Karpas-422 (cell line): ENCODE data around the gene XPO6. TPM values are rescaled to one million over a fixed set of nuclear protein-coding genes. Genes with fewer than 3 reads are reported as not detected.
A peak's percentile ranks its signal among the peaks of the same experiment; 100 is the strongest.

Experiments
- DNase-seq: peaks from one replicate; pipeline ENCODE4 v3.0.0-alpha.2; 2015
- H2AFZ ChIP-seq: fragments of 200-600 bp; sonication (generic); 2 replicates; pipeline ENCODE4 v1.6.1; 2014; ENCODE audit warnings: antibody characterized with exemption, low read length, mixed read lengths
- H3K27ac ChIP-seq: fragments of 200-600 bp; sonication (generic); 2 replicates; pipeline ENCODE4 v1.5.1; 2014; ENCODE audit warnings: mild to moderate bottlenecking, low read length, moderate library complexity
- H3K27me3 ChIP-seq: fragments of 200-600 bp; sonication (generic); 2 replicates; pipeline ENCODE4 v1.6.1; 2014; ENCODE audit warnings: low read length, mixed read lengths
- H3K36me3 ChIP-seq: fragments of 200-600 bp; sonication (generic); 2 replicates; pipeline ENCODE4 v1.6.1; 2014; ENCODE audit warnings: low read length, mixed read lengths; ENCODE audit not compliant: insufficient read depth
- H3K4me1 ChIP-seq: fragments of 200-600 bp; sonication (generic); 2 replicates; pipeline ENCODE4 v1.6.1; 2014; ENCODE audit warnings: mild to moderate bottlenecking, low read length, mixed read lengths
- H3K4me2 ChIP-seq: fragments of 200-600 bp; sonication (generic); 2 replicates; pipeline ENCODE4 v1.6.1; 2014; ENCODE audit warnings: low read length, low read depth, mild to moderate bottlenecking; ENCODE audit not compliant: poor library complexity, severe bottlenecking
- H3K4me3 ChIP-seq: fragments of 200-600 bp; sonication (generic); 2 replicates; pipeline ENCODE4 v1.5.1; 2014; ENCODE audit warnings: mild to moderate bottlenecking, antibody characterized with exemption, low read length, mixed read lengths
- H3K79me2 ChIP-seq: fragments of 200-600 bp; sonication (generic); 2 replicates; pipeline ENCODE4 v1.6.1; 2014; ENCODE audit warnings: mild to moderate bottlenecking, low read length, mixed read lengths
- H3K9ac ChIP-seq: fragments of 200-600 bp; sonication (generic); 2 replicates; pipeline ENCODE4 v1.6.0; 2014; ENCODE audit warnings: low read length
- H3K9me2 ChIP-seq: fragments of 200-600 bp; sonication (generic), shearing (Covaris generic); replicated peaks from 2 replicates; pipeline ENCODE4 v1.6.0; 2014; ENCODE audit warnings: mild to moderate bottlenecking, low read length, moderate library complexity; ENCODE audit not compliant: insufficient read depth
- H3K9me3 ChIP-seq: fragments of 300-700, 200-600 bp; sonication (generic); 2 replicates; pipeline ENCODE4 v1.6.1; 2014; ENCODE audit warnings: low read length, mixed read lengths
- H4K20me1 ChIP-seq: fragments of 200-600 bp; sonication (generic); 2 replicates; pipeline ENCODE4 v1.6.1; 2014; ENCODE audit warnings: mild to moderate bottlenecking, antibody characterized with exemption, low read length, low read depth; ENCODE audit not compliant: insufficient read depth
- total RNA-seq: library from RNA; depleted of rRNA; stranded (reverse); fragments of >200 nt; shearing (Covaris generic); gene quantifications from 2 replicates; pipeline ENCODE4 v1.2.3, GENCODE V29; 2014; ENCODE audit warnings: low replicate concordance

The XPO6 gene
- total RNA-seq, 1 experiment from 2014 or later, result 136 TPM

- Histone ChIP-seq H3K27me3 (no peaks in the 10 kb centered on the region), H3K4me2 (no peak overlapping the region), H3K79me2 (no peaks in the 10 kb centered on the region), H3K36me3 (no peaks in the 10 kb centered on the region), H4K20me1 (no peaks in the 10 kb centered on the region), H3K4me1 (peaks cover 13% of the 10 kb centered on the region), H3K27ac (no peak overlapping the region), H3K9ac (no peak overlapping the region), H3K4me3 (no peak overlapping the region), H3K9me3 (no peaks in the 10 kb centered on the region), H3K9me2 (no peaks in the 10 kb centered on the region), H2AFZ (no peak overlapping the region)
- peak; percentile 55 for DNase-seq
These were observed 5.6 kb upstream of the XPO6 start for GRCh38 chr16:28217326-28217725.

DNA sequence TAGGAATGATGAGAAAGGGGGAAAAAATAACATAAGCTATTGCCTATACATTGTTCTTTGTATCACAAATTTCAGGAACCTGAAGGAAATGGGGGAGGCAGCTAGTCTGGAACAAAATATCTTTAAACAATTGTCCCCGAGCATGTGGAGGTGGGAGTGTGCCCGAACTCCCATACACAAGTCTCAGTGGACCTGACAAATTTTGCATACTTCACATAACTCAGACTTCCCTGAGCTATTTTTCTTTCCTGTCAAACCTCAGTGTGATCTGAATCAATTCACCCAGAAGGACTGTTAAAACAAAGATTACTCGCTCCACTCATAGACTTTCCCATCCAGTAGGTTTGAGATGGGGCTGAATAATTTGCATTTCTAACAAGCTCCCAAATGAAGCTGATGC is 1.6 kb upstream of the XPO6 start:
- Histone ChIP-seq H3K4me2 (peak overlapping the region; percentile 22), H3K27ac (no peak overlapping the region), H3K9me2 (no peaks in the 10 kb centered on the region), H3K4me1 (peaks cover 36% of the 10 kb centered on the region), H3K27me3 (no peaks in the 10 kb centered on the region), H2AFZ (peak overlapping the region; percentile 2; the same call in 1 of the 2 replicates), H3K9ac (no peak overlapping the region), H4K20me1 (peaks cover 23% of the 10 kb centered on the region; the same call in 1 of the 2 replicates), H3K4me3 (no peak overlapping the region), H3K79me2 (peaks cover 32% of the 10 kb centered on the region), H3K36me3 (peaks cover 18% of the 10 kb centered on the region), H3K9me3 (no peaks in the 10 kb centered on the region)
- no peak for DNase-seq

- H4K20me1 ChIP-seq, result peaks cover 29% of the 10 kb centered on the region; the same call in 1 of the 2 replicates
- H3K9ac ChIP-seq, result peak overlapping the region; percentile 54
- H3K4me2 ChIP-seq, result peak overlapping the region; percentile 75
- H3K4me1 ChIP-seq, result peaks cover 40% of the 10 kb centered on the region
- no peak for DNase-seq
- H3K9me2 ChIP-seq, result no peaks in the 10 kb centered on the region
- no peaks in the 10 kb centered on the region for H3K27me3 ChIP-seq
- no peak overlapping the region for H3K27ac ChIP-seq
- peak overlapping the region; percentile 69 for H3K4me3 ChIP-seq
- H3K79me2 ChIP-seq, result peaks cover 41% of the 10 kb centered on the region
- no peaks in the 10 kb centered on the region for H3K9me3 ChIP-seq
- H3K36me3 ChIP-seq, result peaks cover 26% of the 10 kb centered on the region
- H2AFZ ChIP-seq, result peak overlapping the region; percentile 95
These were observed 738 bp upstream of the XPO6 start for GRCh38 chr16:28212532-28212873.

- H3K79me2 ChIP-seq, result peaks cover 54% of the 10 kb centered on the region
- peaks cover 40% of the 10 kb centered on the region for H3K4me1 ChIP-seq
- DNase-seq, result peak; percentile 82
- H2AFZ ChIP-seq, result no peak overlapping the region
- peak overlapping the region; percentile 91 for H3K4me3 ChIP-seq
- H3K9ac ChIP-seq, result peak overlapping the region; percentile 89
- H3K4me2 ChIP-seq, result peak overlapping the region; percentile 94
- peak overlapping the region; percentile 51 for H3K27ac ChIP-seq
- no peaks in the 10 kb centered on the region for H3K27me3 ChIP-seq
- H3K36me3 ChIP-seq, result peaks cover 34% of the 10 kb centered on the region
- peaks cover 29% of the 10 kb centered on the region; the same call in 1 of the 2 replicates for H4K20me1 ChIP-seq
- no peaks in the 10 kb centered on the region for H3K9me3 ChIP-seq
- H3K9me2 ChIP-seq, result no peaks in the 10 kb centered on the region
These were observed 681 bp downstream of the XPO6 start for GRCh38 chr16:28210979-28211588.

DNA sequence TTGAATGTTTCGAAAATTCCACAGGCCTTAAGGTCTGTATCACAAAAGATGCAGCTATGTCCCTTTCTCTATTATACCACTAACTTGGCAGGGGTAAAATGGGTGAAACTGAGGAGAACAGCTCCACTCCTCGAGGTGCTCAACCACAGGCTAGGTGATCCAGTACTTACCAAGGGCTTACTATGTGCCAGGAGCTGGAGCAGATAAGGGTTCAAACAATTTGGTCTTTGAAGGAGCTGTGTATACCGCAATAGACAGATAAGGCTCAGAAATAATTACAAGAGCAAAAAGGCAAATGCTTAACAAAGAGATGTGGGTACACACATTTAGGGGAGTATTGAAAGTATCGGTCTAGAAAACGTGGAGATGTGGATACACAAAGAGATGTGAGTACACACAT is 1.5 kb downstream of the XPO6 start:
- peaks cover 40% of the 10 kb centered on the region for H3K4me1 ChIP-seq
- H3K4me2 ChIP-seq, result peak overlapping the region; percentile 94
- H3K27ac ChIP-seq, result no peak overlapping the region
- peak overlapping the region; percentile 91 for H3K4me3 ChIP-seq
- H3K9me3 ChIP-seq, result no peaks in the 10 kb centered on the region
- H2AFZ ChIP-seq, result no peak overlapping the region
- DNase-seq, result no peak
- no peaks in the 10 kb centered on the region for H3K27me3 ChIP-seq
- peaks cover 38% of the 10 kb centered on the region for H3K36me3 ChIP-seq
- H3K79me2 ChIP-seq, result peaks cover 62% of the 10 kb centered on the region
- peak overlapping the region; percentile 89 for H3K9ac ChIP-seq
- H4K20me1 ChIP-seq, result peaks cover 29% of the 10 kb centered on the region; the same call in 1 of the 2 replicates
- no peaks in the 10 kb centered on the region for H3K9me2 ChIP-seq

GRCh38 chr16:28208824-28209223 is 2.9 kb downstream of the XPO6 start:
- Histone ChIP-seq H3K36me3 (peaks cover 43% of the 10 kb centered on the region), H3K4me2 (peak overlapping the region; percentile 30), H2AFZ (no peak overlapping the region), H3K27me3 (no peaks in the 10 kb centered on the region), H3K4me3 (no peak overlapping the region; the same call in 1 of the 2 replicates), H3K79me2 (peaks cover 77% of the 10 kb centered on the region), H3K9ac (no peak overlapping the region), H3K4me1 (peaks cover 40% of the 10 kb centered on the region), H3K9me2 (no peaks in the 10 kb centered on the region), H3K27ac (no peak overlapping the region), H3K9me3 (no peaks in the 10 kb centered on the region), H4K20me1 (peaks cover 39% of the 10 kb centered on the region; the same call in 1 of the 2 replicates)
- DNase-seq, result no peak

- no peak overlapping the region for H3K4me2 ChIP-seq
- H3K9me3 ChIP-seq, result no peaks in the 10 kb centered on the region
- H3K36me3 ChIP-seq, result peaks cover 49% of the 10 kb centered on the region
- H3K27me3 ChIP-seq, result no peaks in the 10 kb centered on the region
- H3K9me2 ChIP-seq, result no peaks in the 10 kb centered on the region
- H3K9ac ChIP-seq, result no peak overlapping the region
- peaks cover 84% of the 10 kb centered on the region for H3K79me2 ChIP-seq
- H3K4me3 ChIP-seq, result no peak overlapping the region
- H2AFZ ChIP-seq, result no peak overlapping the region
- H3K27ac ChIP-seq, result no peak overlapping the region
- H4K20me1 ChIP-seq, result peaks cover 46% of the 10 kb centered on the region; the same call in 1 of the 2 replicates
- H3K4me1 ChIP-seq, result peaks cover 34% of the 10 kb centered on the region
- DNase-seq, result no peak
These were observed 3.6 kb downstream of the XPO6 start for GRCh38 chr16:28208131-28208530.

DNA sequence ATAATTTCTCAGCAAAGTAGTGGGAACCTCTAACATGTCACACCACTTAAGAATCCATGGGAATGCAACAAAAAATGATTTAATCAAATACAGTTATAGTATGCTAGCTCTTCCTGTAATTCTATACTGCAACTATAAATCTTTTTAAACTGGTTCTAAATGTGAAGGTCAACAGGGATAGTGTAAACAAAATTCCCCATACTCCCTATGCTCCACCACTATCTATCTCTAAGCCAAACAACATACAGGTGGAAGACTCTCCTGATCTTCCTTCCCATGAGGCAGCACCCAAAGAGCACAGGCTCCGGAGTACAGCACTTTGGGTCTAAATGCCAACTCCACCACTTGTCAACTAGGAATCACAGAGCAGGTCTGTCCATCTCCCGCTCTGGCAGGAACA is 4.4 kb downstream of the XPO6 start:
- Histone ChIP-seq H3K9me2 (no peaks in the 10 kb centered on the region), H4K20me1 (peaks cover 53% of the 10 kb centered on the region), H3K27ac (no peak overlapping the region), H3K4me1 (peaks cover 33% of the 10 kb centered on the region), H3K4me3 (no peak overlapping the region), H3K9ac (no peak overlapping the region), H3K9me3 (no peaks in the 10 kb centered on the region), H3K79me2 (peaks cover 91% of the 10 kb centered on the region), H3K27me3 (no peaks in the 10 kb centered on the region), H3K36me3 (peaks cover 57% of the 10 kb centered on the region), H3K4me2 (no peak overlapping the region), H2AFZ (no peak overlapping the region)
- DNase-seq, result no peak
